Activated naive CD8-positive, alpha-beta T cell treated with anti-CD3 and anti-CD28 coated beads, Interleukin-2, amount 50 U/mL, for 24 hours (primary cell): Measurements from ENCODE around the gene QRICH2.
"Not testable (repeated sequence)": the region's sequence is repeated elsewhere in the genome, so short reads cannot be mapped to it uniquely, and the experiment has no call there.

Source experiments
- ATAC-seq: fragments of 150-1000 bp; cut with Tn5 transposase; one replicate; pipeline ENCODE4 v1.10.0; 2021
- DNase-seq: peaks from one replicate; pipeline ENCODE4 v3.0.0; 2021
- H3K27ac Mint-ChIP-seq: one replicate; pipeline ENCODE4 v1.8.0; 2021; ENCODE audit warnings: mild to moderate bottlenecking, mixed read lengths
- H3K27me3 Mint-ChIP-seq: one replicate; pipeline ENCODE4 v1.8.0; 2021; ENCODE audit warnings: mixed read lengths
- H3K36me3 Mint-ChIP-seq: one replicate; pipeline ENCODE4 v1.8.0; 2021; ENCODE audit warnings: low read depth, mixed read lengths
- H3K4me1 Mint-ChIP-seq: one replicate; pipeline ENCODE4 v1.8.0; 2021; ENCODE audit warnings: mixed read lengths
- H3K4me3 Mint-ChIP-seq: one replicate; pipeline ENCODE4 v1.8.0; 2021; ENCODE audit warnings: mild to moderate bottlenecking, moderate library complexity, mixed read lengths
- H3K9me3 Mint-ChIP-seq: one replicate; pipeline ENCODE4 v1.8.0; 2021; ENCODE audit warnings: mixed read lengths

Gene QRICH2

DNA sequence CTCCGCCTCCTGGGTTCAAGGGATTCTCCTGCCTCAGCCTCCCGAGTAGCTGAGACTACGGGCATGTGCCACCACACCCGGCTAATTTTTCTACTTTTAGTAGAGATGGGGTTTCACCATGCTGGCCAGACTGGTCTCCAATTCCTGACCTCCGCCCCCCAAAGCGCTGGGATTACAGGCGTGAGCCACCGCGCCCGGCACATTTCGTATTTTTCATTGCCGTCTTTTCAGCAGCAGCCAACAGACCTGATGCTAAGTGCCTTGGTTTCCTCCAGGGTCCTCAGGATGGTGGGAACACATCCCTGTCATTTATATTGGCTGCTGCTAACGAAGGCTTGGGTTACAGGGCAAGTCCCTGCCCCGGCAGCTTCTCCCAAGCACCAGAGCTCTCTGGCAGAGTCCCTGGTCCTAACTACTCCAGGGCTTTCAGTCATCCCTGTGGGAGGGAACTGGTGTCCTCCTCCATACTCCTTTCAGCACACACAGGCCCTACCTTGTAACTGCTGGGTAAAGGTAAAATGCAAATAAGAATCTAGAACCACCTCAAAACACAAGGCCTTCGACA is 66.3 kb downstream of the QRICH2 start:
- no peak for ATAC-seq
- H3K27me3 Mint-ChIP-seq = no peaks in the 10 kb centered on the region
- no peak for DNase-seq

DNA sequence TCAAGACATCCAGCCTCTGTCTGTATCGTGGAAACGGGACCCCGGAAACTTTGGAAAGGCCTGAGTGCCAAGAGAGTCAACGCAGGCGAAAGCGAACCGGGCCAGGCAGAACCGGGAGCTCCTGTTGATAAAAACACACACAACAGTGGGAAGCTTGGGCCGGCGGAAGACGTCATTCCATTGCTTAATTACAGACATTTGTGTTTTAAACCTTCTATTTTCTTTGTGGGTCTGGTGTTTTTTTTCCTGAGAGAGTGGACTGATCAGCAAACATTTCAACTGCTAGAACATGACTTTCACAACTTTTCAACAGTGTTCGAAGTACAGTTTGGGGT is 66.9 kb downstream of the QRICH2 start:
- Mint-ChIP-seq H3K27ac (peak overlapping the region; percentile 91), H3K4me1 (peaks cover 63% of the 10 kb centered on the region), H3K9me3 (no peaks in the 10 kb centered on the region), H3K36me3 (peaks cover 3% of the 10 kb centered on the region), H3K4me3 (peak overlapping the region; percentile 81), H3K27me3 (no peaks in the 10 kb centered on the region)
- DNase-seq (no peak), ATAC-seq (no peak)

More for the DNA sequence above, 66.3 kb downstream of the QRICH2 start:
- Mint-ChIP-seq H3K27ac (peak overlapping the region; percentile 91), H3K4me1 (peaks cover 68% of the 10 kb centered on the region), H3K4me3 (peak overlapping the region; percentile 81), H3K9me3 (no peaks in the 10 kb centered on the region), H3K36me3 (peaks cover under 1% of the 10 kb centered on the region)

DNA sequence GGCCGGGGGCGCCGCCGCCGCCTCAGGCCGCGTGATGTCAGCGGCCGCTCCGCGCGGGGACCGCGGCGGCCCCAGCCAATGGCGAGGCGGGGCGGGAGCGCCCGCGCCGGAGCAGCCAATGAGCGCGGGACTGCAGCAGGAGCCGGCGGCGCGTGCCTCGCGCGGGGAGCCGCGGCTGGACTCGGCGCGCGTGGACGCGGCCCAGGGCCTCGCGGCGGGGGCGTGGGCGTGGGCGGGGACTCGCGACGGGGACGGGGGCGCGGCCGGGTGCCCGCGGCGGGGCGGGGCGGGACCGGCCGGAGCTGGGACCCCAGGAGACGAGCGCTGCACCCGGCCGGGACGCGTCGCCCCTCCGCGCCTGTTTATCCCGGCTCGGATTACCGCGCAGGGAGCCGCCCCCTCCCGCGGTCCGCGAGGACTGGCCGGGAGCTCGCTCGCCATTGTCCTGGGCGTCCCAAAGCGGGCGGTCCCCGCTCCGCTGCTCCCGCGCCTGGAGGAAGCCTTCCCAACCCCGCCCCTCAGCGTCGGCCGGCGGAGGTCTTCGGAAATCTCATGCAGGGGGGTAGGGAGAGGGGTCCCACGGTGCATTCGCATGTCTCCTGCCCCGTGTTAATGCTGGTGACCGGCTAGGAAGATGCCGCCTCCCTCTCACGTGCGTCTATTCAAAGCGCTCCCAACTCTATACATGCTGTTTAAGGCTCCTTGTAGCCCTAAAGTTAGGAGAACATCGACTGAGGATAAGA is 67.4 kb downstream of the QRICH2 start, which contains the start of gene RNF157:
TSS of gene RNF157 (minus strand) at position 33 of the 743 bp plus-strand sequence. CDS start 253 bp downstream, outside the sequence.
- Mint-ChIP-seq H3K4me3 (peak within 1 kb of the TSS; percentile 81), H3K36me3 (peaks cover 3% of the 10 kb centered on the region), H3K27ac (peak within 1 kb of the TSS; percentile 91), H3K4me1 (peaks cover 60% of the 10 kb centered on the region), H3K27me3 (no peaks in the 10 kb centered on the region), H3K9me3 (no peaks in the 10 kb centered on the region)
- ATAC-seq (peak; percentile 85), DNase-seq (peak; percentile 57)

DNA sequence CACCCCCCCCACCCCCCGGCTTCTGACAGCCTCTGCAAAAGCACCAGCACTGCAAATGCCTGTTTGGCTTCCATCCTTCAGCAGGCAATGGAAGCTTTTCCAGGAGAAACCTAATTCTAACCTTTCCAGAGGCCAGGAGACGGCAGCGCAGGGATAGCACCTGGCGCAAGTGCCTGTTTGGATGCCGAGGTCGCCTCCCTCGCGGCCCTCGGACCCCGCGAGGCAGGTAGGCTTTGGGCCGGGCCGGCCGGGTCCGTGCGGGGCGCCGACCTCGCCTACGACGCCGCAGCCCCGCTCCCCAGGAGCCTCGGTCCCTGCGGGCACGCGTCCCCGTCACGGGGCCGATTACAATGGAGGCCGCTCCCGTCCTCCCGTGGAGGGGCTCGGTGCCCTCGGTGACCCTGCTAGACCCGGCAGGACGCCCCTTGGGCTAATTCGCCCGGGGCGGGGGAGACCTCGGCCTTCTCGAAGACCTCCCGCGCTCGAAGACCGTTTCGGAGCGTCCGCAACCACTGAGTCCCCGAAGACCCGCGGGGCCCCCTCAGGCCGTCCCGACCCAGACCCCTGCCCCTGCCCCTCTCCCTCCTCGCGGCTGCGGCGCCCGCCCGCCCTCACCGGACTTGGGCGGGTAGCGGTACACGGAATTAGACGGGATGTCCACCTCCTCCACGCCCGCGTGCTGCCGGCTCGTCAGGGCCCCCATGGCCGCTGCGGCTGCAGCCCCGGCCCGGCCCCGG is 68.4 kb downstream of the QRICH2 start:
- H3K4me1 Mint-ChIP-seq = peaks cover 60% of the 10 kb centered on the region
- H3K27me3 Mint-ChIP-seq = no peaks in the 10 kb centered on the region
- DNase-seq (no peak), ATAC-seq (no peak)
- H3K27ac Mint-ChIP-seq = peak overlapping the region; percentile 59
- no peaks in the 10 kb centered on the region for H3K9me3 Mint-ChIP-seq
- peaks cover 3% of the 10 kb centered on the region for H3K36me3 Mint-ChIP-seq
- peak overlapping the region; percentile 63 for H3K4me3 Mint-ChIP-seq

DNA sequence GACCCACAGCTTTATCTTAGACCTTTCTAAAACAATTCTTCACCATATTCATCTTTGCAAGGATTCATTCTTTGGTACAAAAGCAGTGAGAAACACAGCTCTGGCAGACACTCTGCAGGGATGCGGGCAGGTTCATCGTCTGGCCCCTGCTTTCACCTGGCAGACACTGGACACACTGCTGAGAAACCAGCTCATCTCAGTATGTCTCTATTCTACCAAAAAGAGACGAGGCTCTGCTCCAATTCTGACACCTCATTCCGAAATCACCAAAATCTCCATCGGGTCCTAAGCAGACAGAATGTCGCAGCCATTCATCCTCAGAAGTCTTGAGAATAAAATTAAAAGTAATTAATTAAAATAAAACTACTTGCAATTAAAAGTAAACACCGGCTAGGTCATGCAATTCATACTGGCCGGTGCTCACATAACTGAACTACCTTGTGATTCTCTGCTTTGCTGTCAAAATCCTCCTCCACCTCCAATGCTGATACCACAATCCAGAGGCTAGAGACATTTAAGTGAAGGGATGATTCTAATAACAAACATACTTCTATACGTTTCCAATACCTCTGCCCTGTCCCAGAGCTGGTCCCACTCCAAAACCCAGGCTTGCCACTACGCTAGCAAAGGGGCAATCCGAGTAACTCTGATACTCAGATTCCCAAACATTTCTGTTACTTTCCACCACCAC is 69.1 kb downstream of the QRICH2 start:
- peaks cover 3% of the 10 kb centered on the region for H3K36me3 Mint-ChIP-seq
- H3K27ac Mint-ChIP-seq = peak overlapping the region; percentile 59
- DNase-seq = no peak
- H3K4me1 Mint-ChIP-seq = peaks cover 60% of the 10 kb centered on the region
- no peaks in the 10 kb centered on the region for H3K27me3 Mint-ChIP-seq
- H3K4me3 Mint-ChIP-seq = peak overlapping the region; percentile 43
- H3K9me3 Mint-ChIP-seq = no peaks in the 10 kb centered on the region
- ATAC-seq = no peak

DNA sequence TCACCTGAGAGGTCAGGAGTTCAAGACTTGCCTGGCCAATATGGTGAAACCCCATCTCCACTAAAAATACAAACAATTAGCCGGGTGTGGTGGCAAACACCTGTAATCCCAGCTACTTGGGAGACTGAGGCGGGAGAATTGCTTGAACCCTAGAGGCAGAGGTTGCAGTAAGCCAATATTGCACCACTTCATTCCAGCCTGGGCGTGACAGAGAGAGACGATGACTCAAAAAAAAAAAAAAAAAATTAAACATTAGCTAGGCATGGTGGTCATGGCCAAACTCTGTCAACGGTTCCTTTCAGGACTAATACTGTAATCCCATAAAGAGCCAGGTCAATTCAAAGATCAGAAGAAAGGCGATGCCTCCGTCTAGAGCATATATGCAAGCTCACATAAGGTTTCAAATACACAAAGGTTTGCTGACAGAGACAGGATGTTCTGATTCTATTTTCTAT is 70.2 kb downstream of the QRICH2 start:
- H3K36me3 Mint-ChIP-seq = peaks cover 3% of the 10 kb centered on the region
- no peaks in the 10 kb centered on the region for H3K9me3 Mint-ChIP-seq
- no peak for DNase-seq
- H3K4me1 Mint-ChIP-seq = peaks cover 59% of the 10 kb centered on the region
- no peak for ATAC-seq
- no peaks in the 10 kb centered on the region for H3K27me3 Mint-ChIP-seq
- H3K4me3 Mint-ChIP-seq = peak overlapping the region; percentile 43
- H3K27ac Mint-ChIP-seq = no peak overlapping the region

DNA sequence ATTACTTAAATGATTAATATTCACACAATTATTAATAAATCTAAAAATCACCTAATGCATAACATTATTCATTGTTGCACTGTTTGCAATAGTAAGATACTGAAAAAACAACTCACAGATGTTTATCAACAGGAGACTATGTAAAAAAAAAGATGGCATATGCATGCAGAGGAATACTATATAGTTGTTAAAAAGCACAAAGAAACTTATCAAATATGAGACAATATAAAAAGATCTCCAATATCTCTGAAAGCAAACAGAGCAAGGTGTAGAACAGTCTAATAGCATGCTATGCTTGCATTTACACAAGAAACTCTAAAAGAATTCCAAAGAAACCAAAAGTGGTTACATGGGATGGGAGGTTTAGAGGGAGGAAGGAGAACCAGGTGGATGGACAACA is 71.5 kb downstream of the QRICH2 start:
- Mint-ChIP-seq H3K27me3 (no peaks in the 10 kb centered on the region), H3K9me3 (no peaks in the 10 kb centered on the region), H3K27ac (no peak overlapping the region), H3K36me3 (peaks cover 3% of the 10 kb centered on the region), H3K4me1 (peaks cover 60% of the 10 kb centered on the region), H3K4me3 (no peak overlapping the region)
- no peak for ATAC-seq
- no peak for DNase-seq

DNA sequence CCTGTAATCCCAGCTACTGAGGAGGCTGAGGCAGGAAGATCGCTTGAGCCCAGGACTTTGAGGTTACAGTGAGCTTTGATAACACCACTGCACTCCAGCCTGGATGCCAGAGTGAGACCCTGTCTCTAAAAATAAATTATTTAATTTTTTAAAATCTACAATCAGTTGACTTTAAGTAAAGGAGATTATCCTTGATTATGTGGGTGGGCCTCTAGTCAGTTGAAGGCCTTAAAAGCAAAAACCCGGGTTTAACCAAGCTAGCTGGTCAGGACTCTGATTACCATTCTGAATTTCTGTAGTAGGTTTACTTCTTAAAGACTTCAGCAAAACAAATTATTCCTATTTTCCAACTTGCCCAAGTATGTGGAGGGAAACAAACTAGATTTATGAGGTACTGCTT is 72.2 kb downstream of the QRICH2 start:
- Mint-ChIP-seq H3K4me1 (peaks cover 55% of the 10 kb centered on the region), H3K27ac (no peak overlapping the region), H3K4me3 (no peak overlapping the region), H3K9me3 (no peaks in the 10 kb centered on the region), H3K36me3 (peaks cover 3% of the 10 kb centered on the region), H3K27me3 (no peaks in the 10 kb centered on the region)
- ATAC-seq = no peak
- no peak for DNase-seq

DNA sequence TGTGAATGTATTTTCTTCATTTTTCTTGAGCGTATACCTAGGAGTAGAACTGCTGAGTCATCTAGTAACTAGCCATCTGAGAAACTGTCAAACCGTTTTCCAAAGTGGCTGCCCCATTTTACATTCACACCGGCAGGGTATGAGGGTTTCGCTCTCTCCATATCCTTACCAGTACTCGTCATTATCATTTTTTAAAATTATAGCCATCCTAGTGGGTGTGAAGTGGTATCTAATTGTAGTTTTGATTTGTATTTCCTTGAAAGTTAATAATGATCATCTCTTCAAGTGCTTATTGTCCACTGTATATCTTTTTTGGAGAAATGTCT is 73.8 kb downstream of the QRICH2 start:
- Mint-ChIP-seq H3K36me3 (peaks cover 3% of the 10 kb centered on the region), H3K9me3 (no peaks in the 10 kb centered on the region), H3K4me3 (no peak overlapping the region), H3K27ac (peak overlapping the region; percentile 50), H3K4me1 (peaks cover 59% of the 10 kb centered on the region), H3K27me3 (no peaks in the 10 kb centered on the region)
- DNase-seq (no peak), ATAC-seq (no peak)

DNA sequence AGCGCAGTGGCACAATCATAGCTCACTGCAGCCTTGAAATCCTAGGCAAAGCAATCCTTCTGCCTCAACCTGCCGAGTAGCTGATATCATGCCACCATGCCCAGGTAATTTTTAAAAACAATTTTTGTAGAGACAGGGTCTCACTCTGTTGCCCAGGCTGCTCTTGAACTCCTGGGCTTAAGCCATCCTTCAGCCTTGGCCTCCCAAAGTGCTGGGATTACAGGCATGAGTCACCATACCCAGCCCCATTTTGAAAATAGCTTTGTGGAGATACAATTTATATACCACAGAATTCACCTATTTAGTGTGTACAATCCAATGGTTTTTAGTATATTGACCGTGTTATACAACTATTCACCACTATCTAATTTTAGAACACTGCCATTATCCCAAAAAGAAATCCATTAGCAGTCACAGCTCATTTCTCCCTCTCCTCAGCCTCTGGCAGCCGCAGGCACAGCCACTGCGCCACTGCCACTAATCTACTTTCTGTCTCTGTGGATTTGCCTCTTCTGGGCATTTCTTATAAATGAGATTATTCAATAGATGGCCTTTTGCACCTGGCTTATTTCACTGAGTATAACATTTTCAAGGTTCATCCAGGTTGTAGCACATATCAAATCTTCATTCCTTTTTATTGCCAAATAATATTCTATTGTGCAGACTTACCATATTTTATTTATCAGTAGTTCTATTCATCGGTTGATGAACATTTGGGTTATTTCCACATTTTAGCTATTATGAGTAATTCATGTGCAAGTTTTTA is 74.3 kb downstream of the QRICH2 start:
- no peaks in the 10 kb centered on the region for H3K27me3 Mint-ChIP-seq
- DNase-seq (no peak), ATAC-seq (no peak)
- H3K4me3 Mint-ChIP-seq = no peak overlapping the region
- H3K4me1 Mint-ChIP-seq = peaks cover 59% of the 10 kb centered on the region
- H3K27ac Mint-ChIP-seq = no peak overlapping the region
- peaks cover 3% of the 10 kb centered on the region for H3K9me3 Mint-ChIP-seq
- H3K36me3 Mint-ChIP-seq = peaks cover 6% of the 10 kb centered on the region

DNA sequence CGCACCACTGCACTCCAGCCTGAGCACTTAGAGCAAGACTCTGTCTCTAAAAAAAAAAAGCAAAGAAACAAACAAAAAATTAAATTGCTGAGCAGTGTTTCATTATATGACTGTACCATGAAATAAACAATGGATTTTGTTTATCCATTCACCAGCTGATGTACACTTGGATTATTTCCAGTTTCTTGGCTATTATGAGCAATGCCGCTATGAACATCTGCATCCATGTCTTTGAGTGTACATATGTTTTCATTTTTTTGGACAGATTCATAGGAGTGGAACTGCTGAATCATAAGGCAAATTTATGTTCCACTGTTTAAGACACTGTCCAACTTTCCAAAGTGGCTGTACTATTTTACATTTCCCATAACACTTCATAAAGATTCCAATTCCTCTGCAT is 75.7 kb downstream of the QRICH2 start:
- Mint-ChIP-seq H3K27ac (peak overlapping the region; percentile 51), H3K4me3 (no peak overlapping the region), H3K9me3 (peaks cover 3% of the 10 kb centered on the region), H3K36me3 (peaks cover 9% of the 10 kb centered on the region), H3K4me1 (peaks cover 55% of the 10 kb centered on the region), H3K27me3 (no peaks in the 10 kb centered on the region)
- no peak for ATAC-seq
- no peak for DNase-seq

DNA sequence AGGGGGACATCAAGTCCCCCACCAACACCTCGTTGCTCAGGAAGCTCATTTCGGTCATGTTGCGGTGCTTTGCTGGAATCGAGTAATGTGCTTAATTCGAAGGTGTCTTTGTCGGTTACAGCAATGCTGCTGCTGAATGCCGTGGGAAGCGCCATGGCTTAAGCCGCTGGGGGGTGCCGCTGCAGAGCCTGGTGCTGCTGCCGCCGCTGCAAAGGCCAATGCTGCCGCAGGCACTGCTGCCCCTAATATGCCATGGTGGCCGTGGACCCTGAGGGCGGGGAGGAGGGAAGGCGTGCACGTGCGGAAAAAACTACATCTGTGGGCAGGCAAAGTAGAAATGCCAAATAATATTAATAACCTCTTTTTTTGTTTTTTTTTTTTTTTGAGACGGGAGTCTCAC is 81.3 kb downstream of the QRICH2 start:
- not testable (repeated sequence) for H3K36me3 Mint-ChIP-seq, ATAC-seq, H3K4me3 Mint-ChIP-seq, H3K27me3 Mint-ChIP-seq, H3K27ac Mint-ChIP-seq, DNase-seq, H3K9me3 Mint-ChIP-seq
- H3K4me1 Mint-ChIP-seq = peaks cover 21% of the 10 kb centered on the region

DNA sequence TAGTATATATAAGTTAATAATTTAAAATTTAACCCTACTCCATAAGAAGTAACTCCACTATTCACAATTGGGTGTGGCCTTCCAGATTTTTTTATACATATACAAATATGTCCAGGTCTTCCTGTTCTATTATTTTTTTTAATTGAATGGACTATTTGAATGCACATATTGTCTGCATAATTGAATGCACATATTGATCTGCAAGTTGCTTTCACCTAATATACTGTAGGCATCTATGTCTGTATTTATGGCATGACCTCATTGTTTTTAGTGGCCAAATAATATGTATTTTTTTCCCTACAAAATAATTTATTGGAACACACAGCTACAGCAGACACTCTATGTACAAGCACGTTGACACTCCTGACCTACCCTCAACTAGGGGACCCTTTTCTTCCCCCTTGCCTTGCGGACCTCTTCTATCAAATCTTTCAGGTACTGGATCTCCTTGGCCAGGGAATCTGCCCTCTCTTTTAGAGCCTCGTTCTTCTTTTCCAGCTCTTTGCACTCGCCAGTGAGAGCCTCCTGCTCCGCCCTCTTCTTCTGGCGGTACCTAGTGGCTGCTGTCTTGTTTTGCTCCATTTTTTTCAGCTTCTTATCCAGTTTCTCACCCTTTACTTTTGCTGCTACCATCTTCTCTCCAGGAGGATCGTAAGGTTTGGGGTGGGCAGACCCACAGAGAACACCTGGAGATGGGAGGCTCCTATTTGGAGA is 82.5 kb downstream of the QRICH2 start:
- DNase-seq, H3K36me3 Mint-ChIP-seq, ATAC-seq, H3K9me3 Mint-ChIP-seq, H3K27me3 Mint-ChIP-seq, H3K27ac Mint-ChIP-seq, H3K4me3 Mint-ChIP-seq: not testable (repeated sequence)
- peaks cover 21% of the 10 kb centered on the region for H3K4me1 Mint-ChIP-seq
